Neural progenitor cell (in vitro differentiated cells): ENCODE results near the gene SPSB3.

ENCODE experiments used
- EZH2 ChIP-seq: fragments of 200-600 bp; sonication (generic); IDR thresholded peaks from 2 replicates; pipeline ENCODE4 v1.6.1; 2017; ENCODE audit warnings: antibody characterized with exemption, mild to moderate bottlenecking, moderate library complexity
- EZH2phosphoT487 ChIP-seq: fragments of 200-600 bp; sonication (generic); IDR thresholded peaks from 2 replicates; pipeline ENCODE4 v1.6.1; 2017; ENCODE audit warnings: antibody characterized with exemption
- TF ChIP-seq, protein P1 (sequence below): fragments of 200-600 bp; sonication (generic); IDR thresholded peaks from 2 replicates; pipeline ENCODE4 v1.5.1; 2017; ENCODE audit warnings: antibody characterized with exemption, mild to moderate bottlenecking

DNA sequence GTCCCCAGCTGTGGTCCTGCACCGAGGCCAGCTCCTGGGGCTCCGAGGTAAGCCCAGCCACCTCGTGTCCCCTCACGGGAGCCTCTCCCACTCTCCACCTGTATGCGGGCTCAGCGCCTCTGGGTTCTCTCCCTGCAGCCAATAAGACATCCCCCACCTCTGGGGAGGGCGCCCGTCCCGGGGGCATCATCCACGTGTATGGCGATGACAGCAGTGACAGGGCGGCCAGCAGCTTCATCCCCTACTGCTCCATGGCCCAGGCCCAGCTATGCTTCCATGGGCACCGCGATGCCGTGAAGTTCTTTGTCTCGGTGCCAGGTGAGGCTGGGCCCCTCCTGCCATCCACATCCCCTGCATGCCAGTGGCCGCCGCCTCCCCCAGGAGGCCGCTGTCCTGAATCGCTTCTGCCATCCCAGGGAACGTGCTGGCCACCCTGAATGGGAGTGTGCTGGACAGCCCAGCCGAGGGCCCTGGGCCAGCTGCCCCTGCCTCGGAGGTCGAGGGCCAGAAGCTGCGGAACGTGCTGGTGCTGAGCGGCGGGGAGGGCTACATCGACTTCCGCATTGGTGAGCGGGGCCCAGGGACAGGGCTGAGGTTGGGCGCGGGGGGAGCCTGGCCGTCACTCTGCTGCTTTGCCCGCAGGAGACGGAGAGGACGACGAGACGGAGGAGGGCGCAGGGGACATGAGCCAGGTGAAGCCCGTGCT is 14.2 kb downstream of the SPSB3 start:
- TF ChIP-seq, protein P1, sequence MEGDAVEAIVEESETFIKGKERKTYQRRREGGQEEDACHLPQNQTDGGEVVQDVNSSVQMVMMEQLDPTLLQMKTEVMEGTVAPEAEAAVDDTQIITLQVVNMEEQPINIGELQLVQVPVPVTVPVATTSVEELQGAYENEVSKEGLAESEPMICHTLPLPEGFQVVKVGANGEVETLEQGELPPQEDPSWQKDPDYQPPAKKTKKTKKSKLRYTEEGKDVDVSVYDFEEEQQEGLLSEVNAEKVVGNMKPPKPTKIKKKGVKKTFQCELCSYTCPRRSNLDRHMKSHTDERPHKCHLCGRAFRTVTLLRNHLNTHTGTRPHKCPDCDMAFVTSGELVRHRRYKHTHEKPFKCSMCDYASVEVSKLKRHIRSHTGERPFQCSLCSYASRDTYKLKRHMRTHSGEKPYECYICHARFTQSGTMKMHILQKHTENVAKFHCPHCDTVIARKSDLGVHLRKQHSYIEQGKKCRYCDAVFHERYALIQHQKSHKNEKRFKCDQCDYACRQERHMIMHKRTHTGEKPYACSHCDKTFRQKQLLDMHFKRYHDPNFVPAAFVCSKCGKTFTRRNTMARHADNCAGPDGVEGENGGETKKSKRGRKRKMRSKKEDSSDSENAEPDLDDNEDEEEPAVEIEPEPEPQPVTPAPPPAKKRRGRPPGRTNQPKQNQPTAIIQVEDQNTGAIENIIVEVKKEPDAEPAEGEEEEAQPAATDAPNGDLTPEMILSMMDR, result no peak
- TF ChIP-seq EZH2phosphoT487 (no peak), EZH2 (no peak)
